HepG2 (cell line): ENCODE measurements around the gene MRPS34. TPM values are rescaled to one million over a fixed set of nuclear protein-coding genes. Genes with fewer than 3 reads are reported as not detected.

Experiments
- AGO1 ChIP-seq: fragments of 200-400 bp; formaldehyde crosslinking; IDR thresholded peaks from 2 replicates; pipeline ENCODE4 v1.6.1; 2017; ENCODE audit warnings: mild to moderate bottlenecking, low read depth, low read length, moderate library complexity; ENCODE audit not compliant: poor library complexity, severe bottlenecking
- ATAD3A ChIP-seq: sonication (generic); formaldehyde crosslinking; IDR thresholded peaks from 2 replicates; pipeline ENCODE4 v1.4.0; 2020; ENCODE audit warnings: missing genetic modification reagents
- ATM ChIP-seq: fragments of 450-650 bp; IDR thresholded peaks from 2 replicates; pipeline ENCODE4 v1.7.1; 2017; ENCODE audit warnings: mild to moderate bottlenecking, borderline replicate concordance
- DBP ChIP-seq: sonication (generic); formaldehyde crosslinking; IDR thresholded peaks from 2 replicates; pipeline ENCODE4 v1.4.0; 2020; ENCODE audit warnings: missing genetic modification reagents; ENCODE audit errors: not compliant biosample characterization
- DDIT3 ChIP-seq: sonication (generic); formaldehyde crosslinking; IDR thresholded peaks from 2 replicates; pipeline ENCODE4 v1.4.0; 2020; ENCODE audit warnings: mild to moderate bottlenecking, missing genetic modification reagents
- HINFP ChIP-seq: sonication (generic); formaldehyde crosslinking; IDR thresholded peaks from 2 replicates; pipeline ENCODE4 v1.4.0; 2020; ENCODE audit warnings: low read depth, mild to moderate bottlenecking, missing genetic modification reagents
- MAZ ChIP-seq, 2 experiments: sonication (generic) in 1 of 2; formaldehyde crosslinking in 1 of 2; IDR thresholded peaks; 2 replicates each; pipeline versions ENCODE4 v1.5.0 to v1.6.1; 2012 to 2020; ENCODE audit warnings: low read depth in 2 of 2, mild to moderate bottlenecking in 2 of 2, borderline replicate concordance in 1 of 2, improper control_type of control experiment in 1 of 2, low read length in 1 of 2, missing genetic modification reagents in 1 of 2, moderate library complexity in 1 of 2
- MBNL3 ChIP-seq: fragments of 250-450 bp; sonication (Bioruptor Pico); conservative IDR thresholded peaks from 2 replicates; pipeline ENCODE4 v1.8.0; 2022; ENCODE audit warnings: mild to moderate bottlenecking, inconsistent platforms
- MTF2 ChIP-seq: sonication (generic); formaldehyde crosslinking; IDR thresholded peaks from 2 replicates; pipeline ENCODE4 v1.5.0; 2020; ENCODE audit warnings: missing genetic modification reagents, borderline replicate concordance
- POGZ ChIP-seq: sonication (generic); formaldehyde crosslinking; IDR thresholded peaks from 2 replicates; pipeline ENCODE4 v1.4.0; 2020; ENCODE audit warnings: mild to moderate bottlenecking, missing genetic modification reagents
- RXRA ChIP-seq: sonication (generic); formaldehyde crosslinking; IDR thresholded peaks from 2 replicates; pipeline ENCODE4 v1.5.1; 2020; ENCODE audit warnings: missing genetic modification reagents
- SAFB2 ChIP-seq: sonication (generic); formaldehyde crosslinking; IDR thresholded peaks from 2 replicates; pipeline ENCODE4 v1.5.1; 2020; ENCODE audit warnings: missing genetic modification reagents, low read depth, mild to moderate bottlenecking, borderline replicate concordance
- SUZ12 ChIP-seq: fragments of 150-350 bp; IDR thresholded peaks from 2 replicates; pipeline ENCODE4 v1.6.1; 2014; ENCODE audit warnings: low read depth, low read length
- WIZ ChIP-seq: sonication (generic); formaldehyde crosslinking; IDR thresholded peaks from 2 replicates; pipeline ENCODE4 v1.5.1; 2020; ENCODE audit warnings: mild to moderate bottlenecking, missing genetic modification reagents
- ZNF143 ChIP-seq: sonication (generic); formaldehyde crosslinking; IDR thresholded peaks from 2 replicates; pipeline ENCODE4 v1.4.0; 2020; ENCODE audit warnings: missing genetic modification reagents
- ZNF264 ChIP-seq: sonication (generic); formaldehyde crosslinking; IDR thresholded peaks from 2 replicates; pipeline ENCODE4 v1.4.0; 2020; ENCODE audit warnings: missing genetic modification reagents
- ZNF282 ChIP-seq: fragments of 450-650 bp; IDR thresholded peaks from 2 replicates; pipeline ENCODE4 v1.6.1; 2018; ENCODE audit not compliant: partially characterized antibody
- ZNF34 ChIP-seq: sonication (generic); formaldehyde crosslinking; IDR thresholded peaks from 2 replicates; pipeline ENCODE4 v1.4.0; 2020; ENCODE audit warnings: mild to moderate bottlenecking, missing genetic modification reagents, borderline replicate concordance
- ZNF441 ChIP-seq: sonication (generic); formaldehyde crosslinking; IDR thresholded peaks from 2 replicates; pipeline ENCODE4 v1.7.0; 2021; ENCODE audit warnings: missing genetic modification reagents, borderline replicate concordance
- ZNF629 ChIP-seq: sonication (generic); formaldehyde crosslinking; conservative IDR thresholded peaks from 2 replicates; pipeline ENCODE4 v1.5.0; 2020; ENCODE audit warnings: missing genetic modification reagents
- ZNF674 ChIP-seq: sonication (generic); formaldehyde crosslinking; IDR thresholded peaks from 2 replicates; pipeline ENCODE4 v1.5.0; 2020; ENCODE audit warnings: low read depth, mild to moderate bottlenecking, missing genetic modification reagents
- ZNF678 ChIP-seq: sonication (generic); formaldehyde crosslinking; IDR thresholded peaks from 2 replicates; pipeline ENCODE4 v1.4.0; 2020; ENCODE audit warnings: mild to moderate bottlenecking, missing genetic modification reagents
- ZSCAN5A ChIP-seq: sonication (generic); formaldehyde crosslinking; IDR thresholded peaks from 2 replicates; pipeline ENCODE4 v1.8.0; 2022; ENCODE audit warnings: mild to moderate bottlenecking, missing genetic modification reagents, borderline replicate concordance
- ZSCAN9 ChIP-seq: IDR thresholded peaks from 2 replicates; pipeline ENCODE4 v1.6.1; 2016; ENCODE audit warnings: borderline replicate concordance
- polyA plus RNA-seq, 8 experiments: library from polyadenylated mRNA; depleted of rRNA in 3 of 8; stranded (reverse) in 7 of 8; unstranded in 1 of 8; fragments of >200 nt; fragmentation: Illumina TruSeq in 4 of 8; extraction: Trizol in 4 of 8; gene quantifications; 2 replicates each; pipeline versions ENCODE4 v1.2.1 to v1.2.3, GENCODE V29; 2011 to 2016; ENCODE audit warnings: low read depth in 4 of 8, missing spikeins in 1 of 8, mixed read lengths in 1 of 8; ENCODE audit not compliant: insufficient read depth in 1 of 8
- total RNA-seq, 5 experiments: library from RNA; depleted of rRNA; stranded (reverse); fragments of >200 nt; fragmentation: Illumina TruSeq; extraction: Trizol; gene quantifications; 2 replicates each; pipeline ENCODE4 v1.2.3, GENCODE V29; 2016; ENCODE audit warnings: low read depth in 1 of 5

Gene MRPS34
- total and polyA plus RNA-seq, 2 of the 13 experiments (the other 11 are each of a cell fraction or from before 2014, with no cell fraction given): 63.5 to 131 TPM

GRCh38 chr16:1772908-1773702, at the start of gene MRPS34 (continued):
- TF ChIP-seq ZSCAN5A (CRISPR knock-in tag) (no peak), ZNF34 (CRISPR knock-in tag) (no peak), POGZ (CRISPR knock-in tag) (peak; percentile 80), MTF2 (peak; percentile 89), SAFB2 (peak; percentile 86; the same call in 1 of the 2 replicates), HINFP (CRISPR knock-in tag) (peak; percentile 96), ATAD3A (CRISPR knock-in tag) (no peak), ZNF678 (CRISPR knock-in tag) (no peak; the same call in none of the 2 replicates), MAZ (IDR thresholded peaks at IDR 0.05; ENCODE audit: borderline replicate concordance, low read depth, low read length) (peak; percentile 79; the same call in 1 of the 2 replicates), MAZ (CRISPR knock-in tag; IDR thresholded peaks at IDR 0.05; ENCODE audit: low read depth) (peak; percentile 98), ZNF629 (peak; percentile 68), ZSCAN9 (CRISPR knock-in tag) (peak; percentile 61; the same call in 1 of the 2 replicates), RXRA (CRISPR knock-in tag) (peak; percentile 79), ZNF264 (no peak; the same call in 1 of the 2 replicates), ATM (no peak), MBNL3 (CRISPR knock-in tag) (no peak), WIZ (CRISPR knock-in tag) (0 out of 2 replicates have a peak, but pooled peaks have one; percentile 48), SUZ12 (no peak), ZNF143 (CRISPR knock-in tag) (peak; percentile 51; the same call in 1 of the 2 replicates), DBP (no peak), ZNF674 (0 out of 2 replicates have a peak, but pooled peaks have one; percentile 7), AGO1 (no peak), ZNF441 (CRISPR knock-in tag) (no peak; the same call in 1 of the 2 replicates), DDIT3 (no peak), ZNF282 (no peak)
